ENCODE results near the gene PITPNB. TPM values are rescaled to one million over a fixed set of nuclear protein-coding genes. Genes with fewer than 3 reads are reported as not detected.

PITPNB gene
- polyA plus RNA-seq, 3 donors: 13.2 to 43.6 (median 40.0) TPM

Other genes starting within 250 kb of the PITPNB start
- 1 to 10 TPM in 2 of 3 donors, under 1 TPM in 1; 0.38 to 3.8 (median 3.7) TPM for gene MN1, start 117.5 kb downstream of the PITPNB start, polyA plus RNA-seq

Measured in adipose tissue (tissue), 3 donors.